HG03575 (cell line): ENCODE measurements around the gene IQSEC2.

Experiments
- ATAC-seq: cut with Tn5 transposase; IDR thresholded peaks from one replicate; pipeline ENCODE4 v1.9.1; 2021; ENCODE audit not compliant: unreplicated experiment, insufficient number of reproducible peaks, low FRiP score; ENCODE audit errors: extremely low read depth

IQSEC2 gene

GRCh38 chrX:53279296-53280237, 1.8 kb downstream of the IQSEC2 start:
- no peak for ATAC-seq

GRCh38 chrX:53272808-53273337, 8.5 kb downstream of the IQSEC2 start:
- ATAC-seq: no peak

- ATAC-seq: no peak
Measured at GRCh38 chrX:53269536-53270107, 11.8 kb downstream of the IQSEC2 start.

- no peak for ATAC-seq
Measured at GRCh38 chrX:53268173-53268572, 13.2 kb downstream of the IQSEC2 start.

GRCh38 chrX:53266914-53267313, 14.5 kb downstream of the IQSEC2 start:
- ATAC-seq: no peak

- ATAC-seq: no peak
Measured at GRCh38 chrX:53265771-53266574, 15.4 kb downstream of the IQSEC2 start.

- ATAC-seq: no peak
Measured at GRCh38 chrX:53263597-53264094, 17.7 kb downstream of the IQSEC2 start.

GRCh38 chrX:53262918-53263394, 18.4 kb downstream of the IQSEC2 start:
- no peak for ATAC-seq

GRCh38 chrX:53262189-53262917, 19.0 kb downstream of the IQSEC2 start:
- ATAC-seq: no peak

- ATAC-seq: no peak
Measured at GRCh38 chrX:53261355-53261972, 19.9 kb downstream of the IQSEC2 start.

- no peak for ATAC-seq
Measured at GRCh38 chrX:53260836-53261235, 20.5 kb downstream of the IQSEC2 start.

GRCh38 chrX:53257670-53258423, 23.5 kb downstream of the IQSEC2 start:
- no peak for ATAC-seq

GRCh38 chrX:53257166-53257565, 24.2 kb downstream of the IQSEC2 start:
- no peak for ATAC-seq

GRCh38 chrX:53256446-53257041, 24.8 kb downstream of the IQSEC2 start:
- ATAC-seq: no peak

- ATAC-seq: no peak
Measured at GRCh38 chrX:53255738-53256191, 25.6 kb downstream of the IQSEC2 start.

- ATAC-seq: no peak
Measured at GRCh38 chrX:53254570-53255461, 26.6 kb downstream of the IQSEC2 start.
